ENCODE results near the gene KIF5C.

DNA sequence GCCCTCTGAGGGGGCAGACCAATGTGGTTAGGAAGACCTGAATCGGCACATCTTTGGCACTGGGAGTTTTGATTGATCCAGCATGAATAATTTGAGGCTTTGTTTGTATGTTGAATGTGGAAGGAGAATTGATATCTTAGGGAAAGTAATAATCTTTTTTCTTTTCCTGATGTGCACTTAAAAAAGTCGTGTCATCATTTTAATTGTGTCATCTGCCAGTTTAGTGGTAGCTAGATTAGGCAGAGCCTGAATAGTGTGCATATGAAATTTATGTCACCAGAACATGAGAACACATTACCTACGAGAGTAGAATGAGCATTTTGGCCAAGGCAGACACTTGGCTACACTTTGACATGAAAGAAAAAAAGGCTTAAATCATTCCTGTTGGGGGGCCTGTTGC is 79.5 kb downstream of the KIF5C start:
- TF ChIP-seq POLR2AphosphoS5 (IDR thresholded peaks at IDR 0.05; ENCODE audit: low read depth) = no peak
- TF ChIP-seq, protein P1, sequence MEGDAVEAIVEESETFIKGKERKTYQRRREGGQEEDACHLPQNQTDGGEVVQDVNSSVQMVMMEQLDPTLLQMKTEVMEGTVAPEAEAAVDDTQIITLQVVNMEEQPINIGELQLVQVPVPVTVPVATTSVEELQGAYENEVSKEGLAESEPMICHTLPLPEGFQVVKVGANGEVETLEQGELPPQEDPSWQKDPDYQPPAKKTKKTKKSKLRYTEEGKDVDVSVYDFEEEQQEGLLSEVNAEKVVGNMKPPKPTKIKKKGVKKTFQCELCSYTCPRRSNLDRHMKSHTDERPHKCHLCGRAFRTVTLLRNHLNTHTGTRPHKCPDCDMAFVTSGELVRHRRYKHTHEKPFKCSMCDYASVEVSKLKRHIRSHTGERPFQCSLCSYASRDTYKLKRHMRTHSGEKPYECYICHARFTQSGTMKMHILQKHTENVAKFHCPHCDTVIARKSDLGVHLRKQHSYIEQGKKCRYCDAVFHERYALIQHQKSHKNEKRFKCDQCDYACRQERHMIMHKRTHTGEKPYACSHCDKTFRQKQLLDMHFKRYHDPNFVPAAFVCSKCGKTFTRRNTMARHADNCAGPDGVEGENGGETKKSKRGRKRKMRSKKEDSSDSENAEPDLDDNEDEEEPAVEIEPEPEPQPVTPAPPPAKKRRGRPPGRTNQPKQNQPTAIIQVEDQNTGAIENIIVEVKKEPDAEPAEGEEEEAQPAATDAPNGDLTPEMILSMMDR (IDR thresholded peaks at IDR 0.05; ENCODE audit: insufficient read depth, low read length) = no peak
